ENCODE data around the gene NEDD1.

The NEDD1 gene

DNA sequence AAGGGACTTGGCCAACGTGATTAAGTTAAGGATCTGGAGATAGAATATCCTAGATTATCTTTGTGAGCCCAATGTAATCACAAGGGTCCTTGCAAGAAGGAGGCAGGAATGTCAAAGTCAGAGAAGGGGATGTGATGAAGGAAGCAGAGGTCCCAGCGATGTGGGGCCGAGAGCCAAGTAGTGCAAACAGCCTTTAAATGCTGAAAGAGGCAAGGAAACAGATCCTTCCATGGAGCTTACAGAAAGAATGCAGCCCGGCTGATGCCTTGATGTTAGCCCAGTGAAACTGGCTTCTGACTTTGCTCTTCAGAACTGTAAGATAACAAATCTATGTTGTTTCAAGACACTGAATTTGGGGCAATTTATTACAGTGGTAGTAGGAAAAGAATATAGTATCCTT is 74.9 kb downstream of the NEDD1 start:
- H3K9me3 ChIP-seq (ENCODE audit: control insufficient read depth in 2 of 2, low read length in 2 of 2) = no peaks in the 10 kb centered on the region
- H3K4me3 ChIP-seq (ENCODE audit: low read length in 2 of 2) = no peak overlapping the region
- no peak overlapping the region for H3K9ac ChIP-seq (ENCODE audit: low read length in 2 of 2)
- no peak overlapping the region for H3K27ac ChIP-seq (ENCODE audit: low read length)
- H3K4me1 ChIP-seq (ENCODE audit: control insufficient read depth, insufficient read depth, low read length) = peaks cover 8% of the 10 kb centered on the region
- peaks cover 4 to 13% of the 10 kb centered on the region in 2 donors for H3K27me3 ChIP-seq (ENCODE audit: control insufficient read depth in 1 of 2, insufficient read depth in 2 of 2, low read length in 2 of 2)
- H3K36me3 ChIP-seq (ENCODE audit: control insufficient read depth in 2 of 2, insufficient read depth in 2 of 2, low read length in 2 of 2) = no peaks in the 10 kb centered on the region

GRCh38 chr12:96982671-96983070 is 75.6 kb downstream of the NEDD1 start:
- no peak overlapping the region for H3K9ac ChIP-seq (ENCODE audit: low read length in 2 of 2)
- peaks cover 8% of the 10 kb centered on the region for H3K4me1 ChIP-seq (ENCODE audit: control insufficient read depth, insufficient read depth, low read length)
- no peak overlapping the region for H3K27ac ChIP-seq (ENCODE audit: low read length)
- H3K36me3 ChIP-seq (ENCODE audit: control insufficient read depth in 2 of 2, insufficient read depth in 2 of 2, low read length in 2 of 2) = no peaks in the 10 kb centered on the region
- peaks cover 4 to 13% of the 10 kb centered on the region in 2 donors for H3K27me3 ChIP-seq (ENCODE audit: control insufficient read depth in 1 of 2, insufficient read depth in 2 of 2, low read length in 2 of 2)
- H3K4me3 ChIP-seq (ENCODE audit: low read length in 2 of 2) = no peak overlapping the region
- H3K9me3 ChIP-seq (ENCODE audit: control insufficient read depth in 2 of 2, low read length in 2 of 2) = no peaks in the 10 kb centered on the region

DNA sequence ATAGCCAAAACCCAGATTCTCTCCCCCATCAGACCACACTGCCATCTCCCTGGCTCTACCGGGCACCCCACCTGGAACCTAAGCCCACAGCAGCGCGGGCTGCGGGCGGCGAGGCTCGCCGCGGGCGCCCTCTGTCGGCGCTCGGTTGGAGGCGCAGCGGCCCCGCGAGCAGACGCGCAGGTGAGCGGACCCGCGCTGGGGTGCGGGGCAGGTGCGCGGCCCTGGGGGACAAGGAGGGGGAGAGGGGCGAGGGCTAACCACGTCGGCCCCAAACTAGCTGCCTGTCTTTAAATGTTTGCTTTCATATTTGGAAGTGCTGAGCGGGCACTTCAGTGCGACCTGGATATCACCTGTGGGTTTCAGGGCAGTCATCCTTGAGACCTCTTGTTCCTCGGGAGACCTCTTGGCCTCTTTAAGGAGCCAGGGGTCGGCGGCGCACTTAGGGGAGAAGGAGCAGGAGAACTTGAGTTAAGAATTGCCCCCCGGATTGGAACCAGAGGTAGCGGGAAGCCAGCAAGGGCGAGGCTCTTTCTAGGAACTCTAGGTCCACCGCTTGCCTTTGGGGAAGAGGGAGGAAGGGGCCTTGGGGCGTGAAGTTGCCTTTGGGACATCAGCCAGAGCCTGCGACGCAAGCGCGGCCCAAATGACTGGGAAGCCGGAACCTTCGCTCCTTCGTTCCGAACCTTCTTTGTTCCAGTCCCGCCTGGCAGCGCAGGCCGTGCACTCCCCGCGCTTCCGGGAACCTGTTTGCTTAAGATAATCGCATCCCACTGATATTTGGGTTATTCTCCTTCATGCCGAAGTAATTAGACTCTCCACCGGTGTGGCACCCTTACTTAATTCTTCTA is 78.7 kb downstream of the NEDD1 start:
- Histone ChIP-seq H3K27me3 (ENCODE audit: control insufficient read depth in 1 of 2, insufficient read depth in 2 of 2, low read length in 2 of 2) (peaks cover 4 to 13% of the 10 kb centered on the region in 2 donors), H3K27ac (ENCODE audit: low read length) (no peak overlapping the region), H3K36me3 (ENCODE audit: control insufficient read depth in 2 of 2, insufficient read depth in 2 of 2, low read length in 2 of 2) (no peaks in the 10 kb centered on the region), H3K4me1 (ENCODE audit: control insufficient read depth, insufficient read depth, low read length) (peaks cover 8% of the 10 kb centered on the region), H3K9ac (ENCODE audit: low read length in 2 of 2) (peak overlapping the region in 1 of 2 donors; percentile 9), H3K9me3 (ENCODE audit: control insufficient read depth in 2 of 2, low read length in 2 of 2) (no peaks in the 10 kb centered on the region), H3K4me3 (ENCODE audit: low read length in 2 of 2) (peak overlapping the region; percentile 44 to 67)

DNA sequence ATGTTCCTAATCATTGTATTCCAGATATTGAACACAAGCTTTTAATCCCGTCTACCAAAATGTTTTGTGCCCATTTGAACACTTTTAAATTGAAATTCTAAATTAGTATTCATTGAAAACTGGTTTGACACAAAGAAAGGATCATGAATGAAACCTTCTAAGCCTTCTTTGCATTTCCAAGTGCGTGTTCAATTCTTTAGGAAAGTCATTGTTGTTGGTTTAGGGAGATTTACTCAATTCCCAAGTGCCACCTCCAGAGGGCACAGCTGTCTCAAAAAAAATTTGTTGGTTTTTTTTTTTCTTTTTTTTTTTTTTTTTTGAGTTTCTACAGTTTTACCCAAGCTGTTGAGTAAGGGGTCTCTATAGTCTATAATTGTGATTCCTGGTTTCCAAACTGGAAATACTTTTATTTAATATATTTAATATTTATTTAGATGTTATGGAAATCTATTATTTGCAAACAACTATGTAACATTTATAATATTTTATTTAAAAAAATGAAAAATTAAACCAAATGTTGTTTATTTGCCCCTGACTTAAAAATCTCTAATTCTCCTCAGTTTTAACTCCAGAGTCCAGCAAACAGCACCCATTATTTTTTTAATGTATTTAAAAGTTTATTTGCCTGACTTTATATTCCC is 79.9 kb downstream of the NEDD1 start:
- no peak overlapping the region for H3K27ac ChIP-seq (ENCODE audit: low read length)
- H3K36me3 ChIP-seq (ENCODE audit: control insufficient read depth in 2 of 2, insufficient read depth in 2 of 2, low read length in 2 of 2) = no peaks in the 10 kb centered on the region
- H3K9me3 ChIP-seq (ENCODE audit: control insufficient read depth in 2 of 2, low read length in 2 of 2) = no peaks in the 10 kb centered on the region
- H3K9ac ChIP-seq (ENCODE audit: low read length in 2 of 2) = no peak overlapping the region
- H3K4me1 ChIP-seq (ENCODE audit: control insufficient read depth, insufficient read depth, low read length) = peaks cover 8% of the 10 kb centered on the region
- peaks cover 4 to 13% of the 10 kb centered on the region in 2 donors for H3K27me3 ChIP-seq (ENCODE audit: control insufficient read depth in 1 of 2, insufficient read depth in 2 of 2, low read length in 2 of 2)
- no peak overlapping the region for H3K4me3 ChIP-seq (ENCODE audit: low read length in 2 of 2)

DNA sequence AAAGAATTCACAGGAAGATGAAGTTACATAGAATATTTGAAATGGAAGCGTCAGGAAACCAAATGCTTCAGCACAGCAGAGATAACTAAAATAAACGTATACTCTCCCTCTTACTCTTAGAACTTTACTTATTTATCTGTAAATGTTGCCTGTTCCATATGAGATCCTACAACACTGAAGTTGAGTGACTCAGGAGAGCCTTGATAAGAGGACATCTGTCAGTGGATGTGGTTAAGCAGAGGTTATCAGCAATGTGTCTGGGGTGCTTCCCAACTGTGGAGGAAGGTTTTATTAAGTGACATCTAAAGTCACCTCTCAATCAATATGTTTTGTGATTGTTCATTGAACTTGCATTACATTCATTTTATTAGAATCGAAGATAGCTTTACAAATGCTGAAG is 81.9 kb downstream of the NEDD1 start:
- Histone ChIP-seq H3K4me3 (ENCODE audit: low read length in 2 of 2) (no peak overlapping the region), H3K9ac (ENCODE audit: low read length in 2 of 2) (no peak overlapping the region), H3K9me3 (ENCODE audit: control insufficient read depth in 2 of 2, low read length in 2 of 2) (no peaks in the 10 kb centered on the region), H3K4me1 (ENCODE audit: control insufficient read depth, insufficient read depth, low read length) (peaks cover 8% of the 10 kb centered on the region), H3K27me3 (ENCODE audit: control insufficient read depth in 1 of 2, insufficient read depth in 2 of 2, low read length in 2 of 2) (peaks cover 4 to 13% of the 10 kb centered on the region in 2 donors), H3K27ac (ENCODE audit: low read length) (no peak overlapping the region), H3K36me3 (ENCODE audit: control insufficient read depth in 2 of 2, insufficient read depth in 2 of 2, low read length in 2 of 2) (no peaks in the 10 kb centered on the region)

GRCh38 chr12:96989916-96990315 is 82.9 kb downstream of the NEDD1 start:
- Histone ChIP-seq H3K36me3 (ENCODE audit: control insufficient read depth in 2 of 2, insufficient read depth in 2 of 2, low read length in 2 of 2) (no peaks in the 10 kb centered on the region), H3K27me3 (ENCODE audit: control insufficient read depth in 1 of 2, insufficient read depth in 2 of 2, low read length in 2 of 2) (peaks cover 2 to 12% of the 10 kb centered on the region in 2 donors)

DNA sequence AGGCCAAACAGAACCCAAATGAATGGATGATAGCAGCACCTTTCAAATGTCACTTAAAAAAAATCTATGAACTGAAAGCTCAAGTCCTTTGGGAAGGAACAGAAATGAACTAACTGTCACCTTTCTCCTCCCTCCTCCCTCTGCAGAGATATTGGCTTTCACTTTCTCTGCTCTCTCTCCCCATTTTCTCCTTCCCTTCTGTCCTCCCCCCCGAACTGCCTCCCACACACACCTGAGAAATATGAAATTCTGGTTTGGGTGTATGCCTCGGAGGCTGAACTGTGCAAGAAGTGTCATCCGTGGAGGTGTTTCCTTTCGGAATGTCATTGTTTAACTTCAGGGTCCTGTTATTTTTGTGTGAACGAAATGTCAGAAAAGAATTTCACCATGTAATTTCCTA is 87.8 kb downstream of the NEDD1 start:
- H3K4me3 ChIP-seq (ENCODE audit: low read length in 2 of 2) = no peak overlapping the region
- H3K27me3 ChIP-seq (ENCODE audit: control insufficient read depth in 1 of 2, insufficient read depth in 2 of 2, low read length in 2 of 2) = peaks cover 0 to 2% of the 10 kb centered on the region in 2 donors
- H3K9me3 ChIP-seq (ENCODE audit: control insufficient read depth in 2 of 2, low read length in 2 of 2) = no peaks in the 10 kb centered on the region
- no peaks in the 10 kb centered on the region for H3K36me3 ChIP-seq (ENCODE audit: control insufficient read depth in 2 of 2, insufficient read depth in 2 of 2, low read length in 2 of 2)
- H3K9ac ChIP-seq (ENCODE audit: low read length in 2 of 2) = no peak overlapping the region
- H3K4me1 ChIP-seq (ENCODE audit: control insufficient read depth, insufficient read depth, low read length) = no peaks in the 10 kb centered on the region
- H3K27ac ChIP-seq (ENCODE audit: low read length) = no peak overlapping the region

More at GRCh38 chr12:96989916-96990315, 82.9 kb downstream of the NEDD1 start:
- Histone ChIP-seq H3K27ac (ENCODE audit: low read length) (no peak overlapping the region), H3K9ac (ENCODE audit: low read length in 2 of 2) (no peak overlapping the region), H3K4me3 (ENCODE audit: low read length in 2 of 2) (no peak overlapping the region), H3K9me3 (ENCODE audit: control insufficient read depth in 2 of 2, low read length in 2 of 2) (no peaks in the 10 kb centered on the region), H3K4me1 (ENCODE audit: control insufficient read depth, insufficient read depth, low read length) (peaks cover 8% of the 10 kb centered on the region)

GRCh38 chr12:96995861-96996260 is 88.8 kb downstream of the NEDD1 start:
- Histone ChIP-seq H3K27me3 (ENCODE audit: control insufficient read depth in 1 of 2, insufficient read depth in 2 of 2, low read length in 2 of 2) (peaks cover 0 to 2% of the 10 kb centered on the region in 2 donors), H3K9ac (ENCODE audit: low read length in 2 of 2) (no peak overlapping the region), H3K4me3 (ENCODE audit: low read length in 2 of 2) (no peak overlapping the region), H3K4me1 (ENCODE audit: control insufficient read depth, insufficient read depth, low read length) (no peaks in the 10 kb centered on the region), H3K27ac (ENCODE audit: low read length) (no peak overlapping the region), H3K36me3 (ENCODE audit: control insufficient read depth in 2 of 2, insufficient read depth in 2 of 2, low read length in 2 of 2) (no peaks in the 10 kb centered on the region), H3K9me3 (ENCODE audit: control insufficient read depth in 2 of 2, low read length in 2 of 2) (no peaks in the 10 kb centered on the region)

DNA sequence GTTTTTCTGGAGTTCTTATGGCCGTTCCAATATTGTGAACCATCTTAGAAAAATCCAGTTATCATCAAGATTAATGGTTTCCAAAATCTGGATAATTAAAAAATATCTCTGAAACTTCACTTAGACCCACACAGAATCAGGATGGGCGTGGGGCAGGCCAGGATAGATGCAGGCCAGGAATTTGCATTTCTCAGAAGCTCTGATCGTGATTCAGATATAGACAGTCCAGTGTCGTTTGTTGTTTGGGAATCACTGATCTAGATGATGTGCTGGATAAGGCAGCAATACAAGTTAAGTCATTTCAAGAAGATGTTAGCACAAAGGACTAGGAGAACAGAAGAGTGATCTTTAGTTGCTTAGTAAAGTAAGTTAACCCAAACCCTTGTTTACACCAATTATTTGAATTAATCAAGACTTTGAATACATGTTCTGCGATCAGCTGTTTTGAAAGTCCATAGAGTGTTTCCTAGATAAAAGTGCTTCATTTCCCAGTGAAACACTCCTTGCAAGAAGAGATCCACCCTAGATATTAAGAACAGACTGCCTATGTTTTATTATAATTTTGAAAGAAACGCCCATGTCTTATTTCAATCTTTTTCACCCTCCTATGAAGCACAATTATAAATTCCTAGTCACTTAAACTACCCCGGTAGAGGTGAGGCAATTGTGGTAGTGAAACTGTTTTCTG is 90.9 kb downstream of the NEDD1 start:
- H3K36me3 ChIP-seq (ENCODE audit: control insufficient read depth in 2 of 2, insufficient read depth in 2 of 2, low read length in 2 of 2) = no peaks in the 10 kb centered on the region
- no peak overlapping the region for H3K4me3 ChIP-seq (ENCODE audit: low read length in 2 of 2)
- no peak overlapping the region for H3K27ac ChIP-seq (ENCODE audit: low read length)
- H3K9me3 ChIP-seq (ENCODE audit: control insufficient read depth in 2 of 2, low read length in 2 of 2) = no peaks in the 10 kb centered on the region
- H3K4me1 ChIP-seq (ENCODE audit: control insufficient read depth, insufficient read depth, low read length) = no peaks in the 10 kb centered on the region
- H3K9ac ChIP-seq (ENCODE audit: low read length in 2 of 2) = no peak overlapping the region
- H3K27me3 ChIP-seq (ENCODE audit: control insufficient read depth in 1 of 2, insufficient read depth in 2 of 2, low read length in 2 of 2) = peaks cover 0 to 5% of the 10 kb centered on the region in 2 donors

DNA sequence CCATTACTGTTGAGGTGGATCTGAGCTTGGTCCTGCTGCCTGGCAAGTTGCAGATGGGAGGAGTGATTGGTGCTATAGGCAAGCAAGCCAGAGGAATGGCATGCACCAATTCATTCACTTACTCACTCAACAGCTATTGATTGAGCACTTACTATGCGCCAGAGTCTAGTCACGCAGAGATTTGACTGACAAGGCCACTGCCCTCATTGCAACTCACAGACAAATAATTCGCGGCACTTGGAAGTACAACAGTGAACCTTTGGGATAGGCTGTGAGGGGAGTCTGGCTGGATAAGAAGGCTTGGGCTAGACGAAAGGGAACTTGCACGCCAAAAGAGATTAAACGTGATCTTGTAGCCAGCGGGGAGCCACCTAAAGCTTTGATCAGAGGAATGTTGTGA is 96.2 kb downstream of the NEDD1 start:
- H3K27ac ChIP-seq (ENCODE audit: low read length) = no peak overlapping the region
- H3K4me1 ChIP-seq (ENCODE audit: control insufficient read depth, insufficient read depth, low read length) = no peaks in the 10 kb centered on the region
- no peak overlapping the region for H3K4me3 ChIP-seq (ENCODE audit: low read length in 2 of 2)
- H3K9ac ChIP-seq (ENCODE audit: low read length in 2 of 2) = no peak overlapping the region
- peaks cover 0 to 2% of the 10 kb centered on the region in 2 donors for H3K27me3 ChIP-seq (ENCODE audit: control insufficient read depth in 1 of 2, insufficient read depth in 2 of 2, low read length in 2 of 2)
- H3K36me3 ChIP-seq (ENCODE audit: control insufficient read depth in 2 of 2, insufficient read depth in 2 of 2, low read length in 2 of 2) = no peaks in the 10 kb centered on the region
- H3K9me3 ChIP-seq (ENCODE audit: control insufficient read depth in 2 of 2, low read length in 2 of 2) = no peaks in the 10 kb centered on the region

Data from stomach smooth muscle (tissue), 2 donors.